Upper lobe of right lung (tissue), 1 donor: ENCODE measurements around the gene C22orf39. TPM values are rescaled to one million over a fixed set of nuclear protein-coding genes. Genes with fewer than 3 reads are reported as not detected.

Source experiments
- ATAC-seq: fragments of 200-7000 bp; cut with Tn5 transposase; one replicate; pipeline ENCODE4 v1.9.1; 2020; ENCODE audit warnings: mild to moderate bottlenecking, moderate library complexity
- DNase-seq: peaks from one replicate; pipeline ENCODE4 v3.0.0-alpha.2; 2020
- H3K27ac ChIP-seq: fragments of 200-600 bp; one replicate; pipeline ENCODE4 v1.8.0; 2022
- H3K27me3 ChIP-seq: fragments of 200-600 bp; one replicate; pipeline ENCODE4 v1.8.0; 2022; ENCODE audit warnings: mild to moderate bottlenecking
- H3K36me3 ChIP-seq: fragments of 200-600 bp; one replicate; pipeline ENCODE4 v1.8.0; 2022
- H3K4me1 ChIP-seq: fragments of 200-600 bp; one replicate; pipeline ENCODE4 v1.8.0; 2022
- H3K4me3 ChIP-seq: fragments of 200-600 bp; one replicate; pipeline ENCODE4 v1.8.0; 2022; ENCODE audit warnings: mild to moderate bottlenecking
- H3K9me3 ChIP-seq: fragments of 200-600 bp; one replicate; pipeline ENCODE4 v1.8.0; 2022
- CTCF ChIP-seq: fragments of 200-600 bp; IDR thresholded peaks from one replicate; pipeline ENCODE4 v1.8.0; 2022; ENCODE audit warnings: antibody characterized with exemption
- intact Hi-C: fragments of 100-400 bp; cut with DNase I; formaldehyde crosslinking; loops from one replicate; pipeline ENCODE4 v1.11.0; 2022
- total RNA-seq: library from RNA; stranded (reverse); fragmentation: NEBNext Ultra II Directional; extraction: Animal tissue kit (Norgen Biotek cat#: 25700); gene quantifications from one replicate; pipeline ENCODE4 v1.2.1, GENCODE V29; 2021
- donor health status: DM: no; HTN: yes; CAD: no; lungs with severe emphysema.

Gene C22orf39
- total RNA-seq, 1 donor from 2014 or later: 35.6 TPM

GRCh38 chr22:19434829-19435580, 12.5 kb downstream of the C22orf39 start:
- DNase-seq (no peak), ATAC-seq (no peak)
- intact Hi-C loops: no loop called here
- H3K9me3 ChIP-seq: no peaks in the 10 kb centered on the region
- no peak overlapping the region for H3K27ac ChIP-seq
- no peaks in the 10 kb centered on the region for H3K27me3 ChIP-seq
- no peak for TF ChIP-seq CTCF
- peaks cover 15% of the 10 kb centered on the region for H3K4me1 ChIP-seq
- peaks cover 28% of the 10 kb centered on the region for H3K36me3 ChIP-seq
- H3K4me3 ChIP-seq: no peak overlapping the region

- H3K4me3 ChIP-seq: no peak overlapping the region
- no peak for DNase-seq
- H3K9me3 ChIP-seq: no peaks in the 10 kb centered on the region
- TF ChIP-seq CTCF: no peak
- no peak overlapping the region for H3K27ac ChIP-seq
- intact Hi-C loops: no loop called here
- H3K4me1 ChIP-seq: peaks cover 21% of the 10 kb centered on the region
- H3K36me3 ChIP-seq: peaks cover 28% of the 10 kb centered on the region
- no peaks in the 10 kb centered on the region for H3K27me3 ChIP-seq
- ATAC-seq: no peak
Measured at GRCh38 chr22:19434401-19434800, 13.1 kb downstream of the C22orf39 start.

GRCh38 chr22:19432133-19432851, 15.2 kb downstream of the C22orf39 start, which contains the start of gene MRPL40:
MRPL40 (plus strand) TSS chr22:19432545; CDS start chr22:19432555, 10 bp downstream.
- H3K36me3 ChIP-seq: peaks cover 28% of the 10 kb centered on the region
- no peak for TF ChIP-seq CTCF
- H3K27me3 ChIP-seq: no peaks in the 10 kb centered on the region
- intact Hi-C loops: no loop called here
- peaks cover 32% of the 10 kb centered on the region for H3K4me1 ChIP-seq
- peak; percentile 98 for DNase-seq
- peak; percentile 97 for ATAC-seq
- peak within 1 kb of the TSS; percentile 99 for H3K27ac ChIP-seq
- H3K4me3 ChIP-seq: peak within 1 kb of the TSS; percentile 97
- H3K9me3 ChIP-seq: no peaks in the 10 kb centered on the region

- intact Hi-C loops: no loop called here
- DNase-seq: peak; percentile 93
- peak; percentile 84 for ATAC-seq
- H3K27me3 ChIP-seq: no peaks in the 10 kb centered on the region
- no peaks in the 10 kb centered on the region for H3K9me3 ChIP-seq
- peak within 1 kb of the TSS; percentile 97 for H3K4me3 ChIP-seq
- H3K4me1 ChIP-seq: peaks cover 32% of the 10 kb centered on the region
- peak within 1 kb of the TSS; percentile 99 for H3K27ac ChIP-seq
- peaks cover 23% of the 10 kb centered on the region for H3K36me3 ChIP-seq
- no peak for TF ChIP-seq CTCF
Measured at GRCh38 chr22:19431649-19432132, 15.8 kb downstream of the C22orf39 start, which contains the start of gene HIRA. HIRA (minus strand) TSS chr22:19431733; CDS start chr22:19431476, 257 bp downstream.

- ATAC-seq (no peak), DNase-seq (peak; percentile 70)
- intact Hi-C loops: no loop called here
- H3K27ac ChIP-seq: peak overlapping the region; percentile 78
- peaks cover 16% of the 10 kb centered on the region for H3K36me3 ChIP-seq
- TF ChIP-seq CTCF: no peak
- H3K27me3 ChIP-seq: no peaks in the 10 kb centered on the region
- no peaks in the 10 kb centered on the region for H3K9me3 ChIP-seq
- H3K4me3 ChIP-seq: peak overlapping the region; percentile 97
- H3K4me1 ChIP-seq: peaks cover 32% of the 10 kb centered on the region
Measured at GRCh38 chr22:19430890-19431541, 16.5 kb downstream of the C22orf39 start.
